ENCODE measurements around the gene SHROOM4. TPM values are rescaled to one million over a fixed set of nuclear protein-coding genes. Genes with fewer than 3 reads are reported as not detected.

The SHROOM4 gene
- total and polyA plus RNA-seq, 9 of the 15 experiments (the other 6 are each of a cell fraction or from before 2014, with no cell fraction given) = not detected

GRCh38 chrX:50863471-50863870, 49.5 kb upstream of the SHROOM4 start:
- Histone ChIP-seq H3K36me3 (ENCODE audit: control insufficient read depth, insufficient read depth, low read length) (no peaks in the 10 kb centered on the region), H4K20me1 (replicated peaks; ENCODE audit: control insufficient read depth, insufficient read depth, low read length) (no peaks in the 10 kb centered on the region), H3K9me3 (replicated peaks; ENCODE audit: control insufficient read depth, insufficient read depth, low read depth, low read length) (no peaks in the 10 kb centered on the region), H3K9me1 (ENCODE audit: control insufficient read depth, insufficient read depth, low read length) (no peaks in the 10 kb centered on the region), H3K4me2 (ENCODE audit: insufficient read depth, low read length) (no peak overlapping the region), H3K27ac (ENCODE audit: extremely low read depth, low read depth, low read length) (no peak overlapping the region), H3K27me3 (ENCODE audit: control insufficient read depth in 2 of 2, insufficient read depth in 2 of 2, low read length in 2 of 2) (no peaks in the 10 kb centered on the region), H2AFZ (ENCODE audit: low read depth, low read length) (no peak overlapping the region), H3K79me2 (ENCODE audit: control insufficient read depth, insufficient read depth, low read length) (no peaks in the 10 kb centered on the region), H3K4me3 (no peak overlapping the region), H3K9ac (ENCODE audit: insufficient read depth in 1 of 2, low read depth in 2 of 2, low read length in 2 of 2) (no peak overlapping the region), H3K4me1 (replicated peaks in 1 of 2; ENCODE audit: control insufficient read depth in 2 of 2, insufficient read depth in 2 of 2, low read length in 2 of 2) (no peaks in the 10 kb centered on the region)
- POLR2A ChIA-PET = no interaction called here
- TF ChIP-seq RFX5 (IDR thresholded peaks at IDR 0.05; ENCODE audit: low read depth, low read length) (no peak), ZNF316 (IDR thresholded peaks at IDR 0.05) (no peak), CUX1 (CRISPR knock-in tag; IDR thresholded peaks at IDR 0.05) (no peak), HNRNPK (IDR thresholded peaks at IDR 0.05; ENCODE audit: low read depth, low read length, poor library complexity, severe bottlenecking) (no peak), SUPT5H (IDR thresholded peaks at IDR 0.05) (no peak), FOXM1 (IDR thresholded peaks at IDR 0.05; ENCODE audit: low read depth) (no peak), FOXM1 (CRISPR knock-in tag; IDR thresholded peaks at IDR 0.05; ENCODE audit: low read depth) (no peak), CCNT2 (IDR thresholded peaks at IDR 0.05; ENCODE audit: borderline replicate concordance, extremely low read depth, insufficient read length, low read depth, low read length) (no peak), MTF1 (CRISPR knock-in tag; IDR thresholded peaks at IDR 0.05; ENCODE audit: borderline replicate concordance) (no peak), UBTF (IDR thresholded peaks at IDR 0.05; ENCODE audit: borderline replicate concordance in 1 of 2, low read depth in 2 of 2, low read length in 2 of 2) (no peak)
- intact Hi-C loops (cut with micrococcal nuclease) = no loop called here
- DNase-seq (ENCODE audit: extremely low read depth in 1 of 4, low spot score in 3 of 4) = no peak
- no peak for ATAC-seq
- BruUV-seq (replicated peaks) = no TSS peak
- in situ Hi-C loops (cut with MboI) = no loop called here
- CTCF ChIA-PET (ENCODE audit: low intra/inter-chr PET ratio) = no interaction called here
- no peak for FAIRE-seq
- WGBS (ENCODE audit: insufficient coverage, low coverage, missing lambda C conversion rate) = 9% methylated on average over 1 of the region's 1 CpG

Data from K562 (cell line).